AG09319 (cell line): ENCODE measurements around the gene PTPRM.

ENCODE experiments used
- DNase-seq: peaks from one replicate; pipeline ENCODE4 v3.0.0-alpha.2; 2010; ENCODE audit warnings: low read depth; ENCODE audit errors: extremely low read depth
- TF ChIP-seq, protein P1 (sequence below): IDR thresholded peaks from 2 replicates; pipeline ENCODE4 v1.5.1; 2011; ENCODE audit warnings: low read depth, mild to moderate bottlenecking, inconsistent platforms, low read length, moderate library complexity

The PTPRM gene

DNA sequence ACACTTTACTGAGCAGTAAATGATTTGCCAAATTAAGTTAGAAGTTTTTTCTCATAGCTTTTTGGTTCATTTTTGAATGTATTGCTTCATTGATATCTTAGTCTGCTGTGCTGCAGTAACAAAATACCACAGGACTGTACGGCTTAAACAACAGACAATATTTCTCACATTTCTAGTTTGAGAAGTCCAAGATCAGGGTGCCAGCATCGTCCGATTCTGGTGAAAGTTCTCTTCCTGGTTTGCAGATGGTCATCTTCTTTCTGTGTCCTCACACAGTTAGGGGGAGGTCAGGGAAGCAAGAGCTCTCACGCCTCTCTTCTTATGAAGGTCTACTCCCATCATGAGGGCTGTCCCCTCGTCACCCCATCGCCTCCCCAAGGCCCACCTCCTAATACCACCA is 325.4 kb downstream of the PTPRM start:
- TF ChIP-seq, protein P1, sequence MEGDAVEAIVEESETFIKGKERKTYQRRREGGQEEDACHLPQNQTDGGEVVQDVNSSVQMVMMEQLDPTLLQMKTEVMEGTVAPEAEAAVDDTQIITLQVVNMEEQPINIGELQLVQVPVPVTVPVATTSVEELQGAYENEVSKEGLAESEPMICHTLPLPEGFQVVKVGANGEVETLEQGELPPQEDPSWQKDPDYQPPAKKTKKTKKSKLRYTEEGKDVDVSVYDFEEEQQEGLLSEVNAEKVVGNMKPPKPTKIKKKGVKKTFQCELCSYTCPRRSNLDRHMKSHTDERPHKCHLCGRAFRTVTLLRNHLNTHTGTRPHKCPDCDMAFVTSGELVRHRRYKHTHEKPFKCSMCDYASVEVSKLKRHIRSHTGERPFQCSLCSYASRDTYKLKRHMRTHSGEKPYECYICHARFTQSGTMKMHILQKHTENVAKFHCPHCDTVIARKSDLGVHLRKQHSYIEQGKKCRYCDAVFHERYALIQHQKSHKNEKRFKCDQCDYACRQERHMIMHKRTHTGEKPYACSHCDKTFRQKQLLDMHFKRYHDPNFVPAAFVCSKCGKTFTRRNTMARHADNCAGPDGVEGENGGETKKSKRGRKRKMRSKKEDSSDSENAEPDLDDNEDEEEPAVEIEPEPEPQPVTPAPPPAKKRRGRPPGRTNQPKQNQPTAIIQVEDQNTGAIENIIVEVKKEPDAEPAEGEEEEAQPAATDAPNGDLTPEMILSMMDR = no peak
- DNase-seq = no peak

- TF ChIP-seq, protein P1 = no peak
- DNase-seq = no peak
These were observed 327.5 kb downstream of the PTPRM start for GRCh38 chr18:7894592-7894991.

- no peak for DNase-seq
- TF ChIP-seq, protein P1 = no peak
These were observed 328.2 kb downstream of the PTPRM start for GRCh38 chr18:7895346-7895745.

GRCh38 chr18:7896161-7896560 is 329.0 kb downstream of the PTPRM start:
- TF ChIP-seq, protein P1 = no peak
- DNase-seq = no peak

DNA sequence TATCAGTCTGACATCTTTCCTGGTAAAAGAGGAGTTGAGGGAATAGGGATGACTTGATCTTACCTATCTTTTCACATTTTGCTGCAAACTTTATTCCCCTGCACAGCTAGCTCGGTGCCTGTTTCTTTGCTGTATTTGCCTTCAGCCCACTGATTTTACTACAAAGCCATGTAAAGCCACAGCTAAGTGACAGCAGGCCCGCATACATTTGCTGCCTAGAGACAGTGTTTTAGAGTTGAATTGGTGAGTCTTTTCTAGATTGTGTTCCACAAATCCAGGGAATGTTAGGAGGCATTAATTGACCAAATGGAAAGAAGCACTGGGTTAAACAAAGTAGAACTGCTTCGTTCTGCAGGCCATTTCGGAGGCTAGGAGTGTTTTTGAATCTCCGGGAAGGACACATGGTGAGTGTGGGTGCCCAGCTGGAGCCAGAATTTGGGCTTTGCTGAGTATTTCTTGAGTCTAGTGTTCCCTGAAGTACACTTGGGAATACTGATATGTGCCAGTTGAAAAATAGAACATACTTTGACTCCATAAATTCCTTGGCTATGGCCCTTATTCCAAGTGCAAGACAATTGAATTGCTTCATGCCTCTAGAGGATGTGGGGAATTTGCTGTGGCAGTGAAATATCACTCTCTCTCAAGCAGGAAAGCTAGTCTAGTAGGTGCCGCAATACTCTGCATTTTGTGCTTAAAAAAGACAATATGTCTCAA is 329.8 kb downstream of the PTPRM start:
- TF ChIP-seq, protein P1 = no peak
- DNase-seq = no peak

DNA sequence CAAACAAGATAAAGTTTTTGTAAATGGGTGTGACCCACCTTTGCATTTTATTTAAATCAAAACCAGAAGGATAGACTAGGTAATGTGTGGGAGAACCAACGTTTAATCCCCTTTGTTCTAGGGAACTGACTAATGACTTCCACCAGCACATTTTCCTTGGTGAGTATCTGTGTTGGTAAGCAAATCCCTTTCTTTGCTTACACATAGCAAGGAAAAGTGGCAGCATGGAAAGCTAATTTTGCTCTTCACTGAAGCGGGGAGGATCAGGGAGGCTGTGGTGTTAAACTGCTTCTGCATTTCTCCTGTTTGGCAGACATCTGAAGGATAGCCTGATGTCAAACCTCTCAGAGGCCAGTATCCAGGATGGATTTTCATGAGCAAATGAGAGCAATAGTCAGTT is 331.1 kb downstream of the PTPRM start:
- TF ChIP-seq, protein P1 = no peak
- DNase-seq = no peak

DNA sequence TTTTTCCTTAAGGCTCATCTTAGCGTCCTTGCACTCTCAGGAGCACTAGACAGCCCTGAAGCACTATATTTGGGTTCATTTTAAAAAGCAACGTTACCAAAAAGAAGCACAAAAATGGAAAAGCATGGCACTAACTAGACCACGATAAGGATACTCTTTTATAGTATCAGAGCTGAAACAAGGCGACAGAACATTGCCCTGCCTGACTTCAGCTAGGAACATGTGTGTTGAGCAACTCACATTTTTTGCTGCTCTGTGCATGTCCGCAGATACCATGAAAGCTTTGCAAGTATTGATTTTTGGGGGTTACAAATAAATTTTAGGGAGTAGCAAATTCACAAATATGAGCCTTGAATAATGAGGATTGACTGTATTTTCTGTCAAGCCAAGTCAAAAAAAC is 332.0 kb downstream of the PTPRM start:
- TF ChIP-seq, protein P1 = no peak
- no peak for DNase-seq
